Pancreas (tissue), 10 donors: ENCODE data around the gene MAP3K5. TPM values are rescaled to one million over a fixed set of nuclear protein-coding genes. Genes with fewer than 3 reads are reported as not detected.

Source experiments
- ATAC-seq, 4 donors: fragments of 200-7000 bp; cut with Tn5 transposase; one replicate each; pipeline versions ENCODE4 v1.8.0 to v1.9.1; 2020; ENCODE audit warnings: mild to moderate bottlenecking in 4 of 4, moderate library complexity in 4 of 4
- DNase-seq, 6 donors: peaks; one replicate each; pipeline ENCODE4 v3.0.0-alpha.2; 2020
- FAIRE-seq: peaks from 2 replicates; lab custom pipeline; 2012; peaks lifted over from hg19 to GRCh38; lab: Jason Lieb, UNC
- H3K27ac ChIP-seq, 4 donors: fragments of 200-600 bp; sonication (generic); 1 replicate in 3 of 4; 2 replicates in 1 of 4; pipeline versions ENCODE4 v1.5.0 to v1.8.0; 2020
- H3K27me3 ChIP-seq, 4 donors: fragments of 200-600 bp; one replicate each; pipeline ENCODE4 v1.8.0; 2021
- H3K36me3 ChIP-seq, 3 donors: fragments of 200-600 bp; sonication (generic) in 1 of 3; one replicate each; pipeline versions ENCODE4 v1.5.0 to v1.8.0; 2020 to 2021
- H3K4me1 ChIP-seq, 3 donors: fragments of 200-600 bp; one replicate each; pipeline ENCODE4 v1.8.0; 2021
- H3K4me3 ChIP-seq, 4 donors: fragments of 200-600 bp; sonication (generic) in 2 of 4; one replicate each; pipeline versions ENCODE4 v1.5.0 to v1.8.0; 2020 to 2021
- H3K9me3 ChIP-seq, 4 donors: fragments of 200-600 bp; one replicate each; pipeline ENCODE4 v1.8.0; 2021
- WGBS, 2 donors: extraction: QIAGEN DNeasy Blood & Tissue Kit; methylation state at CpG; one replicate each; pipeline ENCODE4 v1.1.7; 2013; 5-methylcytosine and 5-hydroxymethylcytosine counted together
- intact Hi-C, 3 donors: fragments of 100-400 bp; cut with DNase I; formaldehyde crosslinking; loops; one replicate each; pipeline versions ENCODE4 v1.11.1 to v1.14.2; 2022
- polyA plus RNA-seq, 2 donors: library from polyadenylated mRNA; stranded (reverse); fragments of 200-250 nt; gene quantifications; one replicate each; pipeline ENCODE4 v1.2.3, GENCODE V29; 2013
- total RNA-seq, 6 donors: library from RNA; stranded (reverse); fragmentation: NEBNext Ultra II Directional in 4 of 6; extraction: Animal tissue kit (Norgen Biotek cat#: 25700) in 4 of 6; gene quantifications; one replicate each; pipeline versions ENCODE4 v1.2.1 to v1.2.4, GENCODE V29; 2021 to 2023
- TF ChIP-seq, protein P1 (sequence below), 4 donors: fragments of 200-600 bp; sonication (generic) in 3 of 4; IDR thresholded peaks; one replicate each; pipeline versions ENCODE4 v1.5.0 to v1.8.0; 2021; ENCODE audit warnings: antibody characterized with exemption in 4 of 4
- donor health status: healthy with polysubstance abuse.
- donor health status: DM: no; HTN: no; CAD: no; lungs with moderate emphysema.
- donor health status: DM: no; HTN: no; CAD: no.
- donor health status: control.
- donor health status: control.
- donor health status: Bipolar disorder and iron deficiency.
- donor health status: DM: yes; HTN: yes; CAD: no.
- donor health status: DM: no; HTN: no; CAD: no.
- donor health status: DM: no; HTN: no; CAD: no.
- donor health status: DM: yes; HTN: yes; CAD: no.

MAP3K5 gene
- total and polyA plus RNA-seq, 8 donors = 6.7 to 28.6 (median 19.4) TPM

DNA sequence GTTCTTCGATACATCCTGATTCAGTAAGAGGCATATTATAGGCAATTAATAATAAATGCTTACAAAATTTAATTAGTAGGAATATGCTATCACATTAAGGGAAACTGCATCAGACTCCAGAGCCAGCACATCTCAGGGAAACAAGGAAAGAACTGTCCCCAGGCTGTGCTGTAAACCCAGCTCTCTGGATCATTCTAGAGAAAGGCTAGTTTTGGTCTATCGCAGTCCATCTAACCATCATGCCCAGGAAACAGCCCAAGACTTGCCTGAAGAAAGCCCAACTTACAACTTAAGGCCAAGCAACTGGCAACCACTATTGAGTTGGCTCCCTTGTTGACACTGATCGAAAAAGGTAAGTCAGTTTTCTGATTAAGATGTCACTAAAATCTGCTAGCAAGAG, 11.3 kb downstream of the MAP3K5 start:
- H3K4me3 ChIP-seq = no peak overlapping the region
- intact Hi-C loops = no loop called here
- no peaks in the 10 kb centered on the region for H3K27me3 ChIP-seq
- peaks cover 9 to 33% (median 32%) of the 10 kb centered on the region in 3 donors for H3K4me1 ChIP-seq
- WGBS, 2 donors = 70 to 80% methylated on average over 3 of the region's 3 CpGs
- no peak for FAIRE-seq
- no peak overlapping the region for H3K27ac ChIP-seq
- ATAC-seq = no peak
- no peaks in the 10 kb centered on the region for H3K36me3 ChIP-seq
- no peak for DNase-seq
- TF ChIP-seq, protein P1, sequence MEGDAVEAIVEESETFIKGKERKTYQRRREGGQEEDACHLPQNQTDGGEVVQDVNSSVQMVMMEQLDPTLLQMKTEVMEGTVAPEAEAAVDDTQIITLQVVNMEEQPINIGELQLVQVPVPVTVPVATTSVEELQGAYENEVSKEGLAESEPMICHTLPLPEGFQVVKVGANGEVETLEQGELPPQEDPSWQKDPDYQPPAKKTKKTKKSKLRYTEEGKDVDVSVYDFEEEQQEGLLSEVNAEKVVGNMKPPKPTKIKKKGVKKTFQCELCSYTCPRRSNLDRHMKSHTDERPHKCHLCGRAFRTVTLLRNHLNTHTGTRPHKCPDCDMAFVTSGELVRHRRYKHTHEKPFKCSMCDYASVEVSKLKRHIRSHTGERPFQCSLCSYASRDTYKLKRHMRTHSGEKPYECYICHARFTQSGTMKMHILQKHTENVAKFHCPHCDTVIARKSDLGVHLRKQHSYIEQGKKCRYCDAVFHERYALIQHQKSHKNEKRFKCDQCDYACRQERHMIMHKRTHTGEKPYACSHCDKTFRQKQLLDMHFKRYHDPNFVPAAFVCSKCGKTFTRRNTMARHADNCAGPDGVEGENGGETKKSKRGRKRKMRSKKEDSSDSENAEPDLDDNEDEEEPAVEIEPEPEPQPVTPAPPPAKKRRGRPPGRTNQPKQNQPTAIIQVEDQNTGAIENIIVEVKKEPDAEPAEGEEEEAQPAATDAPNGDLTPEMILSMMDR (IDR thresholded peaks at IDR 0.05) = no peak
- H3K9me3 ChIP-seq = no peaks in the 10 kb centered on the region

DNA sequence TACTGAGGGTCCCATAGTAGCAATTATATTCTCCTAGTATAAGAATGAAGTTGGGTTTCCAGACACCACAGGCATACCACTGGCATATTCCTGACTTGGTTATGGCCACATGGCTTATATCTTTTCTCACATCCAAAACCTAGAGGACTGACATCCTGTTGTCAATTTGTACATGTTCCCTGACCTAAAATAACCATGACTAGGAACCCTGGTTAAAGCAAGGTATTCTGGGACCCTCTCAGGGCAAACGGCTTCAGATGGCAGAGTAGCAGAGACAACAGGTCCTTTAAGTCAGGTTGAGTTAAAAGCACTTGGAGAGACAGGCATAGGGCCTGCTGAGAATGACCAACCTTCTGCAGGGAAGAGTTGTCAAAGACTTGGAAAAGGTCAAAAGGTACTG, 12.6 kb downstream of the MAP3K5 start:
- H3K9me3 ChIP-seq = no peaks in the 10 kb centered on the region
- no peaks in the 10 kb centered on the region for H3K36me3 ChIP-seq
- no peak overlapping the region for H3K4me3 ChIP-seq
- intact Hi-C loops = no loop called here
- H3K27me3 ChIP-seq = no peaks in the 10 kb centered on the region
- 45 to 56% methylated on average over 1 of the region's 1 CpG for WGBS, 2 donors
- no peak for DNase-seq
- H3K27ac ChIP-seq = no peak overlapping the region
- TF ChIP-seq, protein P1 (IDR thresholded peaks at IDR 0.05) = no peak
- ATAC-seq = no peak
- peaks cover 12 to 28% (median 27%) of the 10 kb centered on the region in 3 donors for H3K4me1 ChIP-seq
- no peak for FAIRE-seq

DNA sequence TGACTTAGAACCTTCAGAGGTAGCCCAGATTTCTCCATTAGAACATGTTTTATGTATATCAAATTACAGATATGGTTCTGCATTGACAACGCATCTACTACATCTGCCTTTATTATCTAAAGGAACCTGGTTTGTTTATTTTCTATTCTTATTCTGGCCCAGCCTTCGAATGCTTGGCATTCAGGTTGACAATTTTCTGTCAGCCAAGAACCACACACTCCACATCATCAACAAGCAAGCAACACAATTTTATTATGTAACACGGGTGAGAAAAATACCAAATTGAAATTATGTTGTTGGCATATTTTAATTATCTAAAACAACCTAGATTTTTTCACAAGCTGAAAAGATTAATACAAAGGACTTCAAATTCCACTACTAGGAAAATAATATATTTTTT, 14.6 kb downstream of the MAP3K5 start:
- no peaks in the 10 kb centered on the region for H3K9me3 ChIP-seq
- intact Hi-C loops = no loop called here
- TF ChIP-seq, protein P1 (IDR thresholded peaks at IDR 0.05) = no peak
- no peaks in the 10 kb centered on the region for H3K27me3 ChIP-seq
- 54 to 62% methylated on average over 3 of the region's 3 CpGs for WGBS, 2 donors
- H3K4me3 ChIP-seq = no peak overlapping the region
- H3K36me3 ChIP-seq = no peaks in the 10 kb centered on the region
- no peak overlapping the region for H3K27ac ChIP-seq
- DNase-seq (no peak), FAIRE-seq (no peak), ATAC-seq (no peak)
- H3K4me1 ChIP-seq = peaks cover 23 to 37% (median 31%) of the 10 kb centered on the region in 3 donors

DNA sequence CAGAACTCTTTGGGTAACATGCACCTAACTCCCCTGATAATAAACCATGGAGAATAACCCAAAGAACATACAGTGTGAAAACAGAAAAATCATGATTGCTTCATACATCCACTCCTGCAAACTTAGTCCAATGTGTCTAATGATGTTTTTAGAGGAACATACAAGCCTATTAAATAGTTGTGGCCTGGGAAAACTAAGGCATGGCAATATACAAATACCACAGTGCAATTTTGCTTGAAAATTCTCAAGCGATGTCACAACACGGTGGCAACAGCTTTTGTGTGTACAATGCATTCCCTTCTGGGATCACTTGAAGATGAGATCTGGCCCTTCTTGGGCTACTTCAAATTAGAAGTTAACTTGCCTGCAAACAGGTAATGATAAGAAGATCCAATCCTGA, 16.7 kb downstream of the MAP3K5 start:
- Histone ChIP-seq H3K4me3 (no peak overlapping the region), H3K27ac (peak overlapping the region in 2 of 4 donors; percentile 68 to 84), H3K27me3 (no peaks in the 10 kb centered on the region), H3K4me1 (peaks cover 27 to 39% (median 33%) of the 10 kb centered on the region in 3 donors), H3K36me3 (no peaks in the 10 kb centered on the region), H3K9me3 (no peaks in the 10 kb centered on the region)
- FAIRE-seq = no peak
- intact Hi-C loops = no loop called here
- ATAC-seq = no peak
- DNase-seq = no peak
- TF ChIP-seq, protein P1 (IDR thresholded peaks at IDR 0.05) = no peak
- 66 to 77% methylated on average over 2 of the region's 2 CpGs for WGBS, 2 donors

DNA sequence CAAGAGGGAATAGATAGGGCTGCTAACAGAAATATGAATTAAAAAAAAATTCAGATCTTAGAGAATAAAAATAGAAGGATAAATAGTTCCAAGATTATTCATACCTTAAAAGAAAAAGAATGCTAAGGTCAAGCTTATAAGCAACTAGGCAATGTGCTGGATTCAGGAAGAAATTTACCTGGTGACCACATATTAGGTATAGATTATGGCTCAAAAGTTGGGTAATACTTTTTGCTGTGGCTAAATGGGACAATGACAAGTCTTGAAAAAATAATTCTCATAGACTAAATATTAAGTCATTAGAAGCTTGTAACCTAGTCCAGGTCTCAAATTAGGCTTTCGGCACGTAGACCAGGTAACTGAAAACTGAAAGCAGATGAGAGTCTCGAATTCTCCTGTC, 17.2 kb downstream of the MAP3K5 start:
- Histone ChIP-seq H3K27ac (peak overlapping the region in 3 of 4 donors; percentile 10 to 84 (median 68)), H3K4me3 (no peak overlapping the region), H3K4me1 (peaks cover 27 to 35% (median 33%) of the 10 kb centered on the region in 3 donors), H3K27me3 (no peaks in the 10 kb centered on the region), H3K9me3 (no peaks in the 10 kb centered on the region), H3K36me3 (no peaks in the 10 kb centered on the region)
- FAIRE-seq (no peak), ATAC-seq (no peak), DNase-seq (no peak)
- WGBS, 2 donors = 66 to 75% methylated on average over 3 of the region's 3 CpGs
- TF ChIP-seq, protein P1 (IDR thresholded peaks at IDR 0.05) = no peak
- intact Hi-C loops = no loop called here
